ENCODE results near the gene INSL4.

The INSL4 gene

DNA sequence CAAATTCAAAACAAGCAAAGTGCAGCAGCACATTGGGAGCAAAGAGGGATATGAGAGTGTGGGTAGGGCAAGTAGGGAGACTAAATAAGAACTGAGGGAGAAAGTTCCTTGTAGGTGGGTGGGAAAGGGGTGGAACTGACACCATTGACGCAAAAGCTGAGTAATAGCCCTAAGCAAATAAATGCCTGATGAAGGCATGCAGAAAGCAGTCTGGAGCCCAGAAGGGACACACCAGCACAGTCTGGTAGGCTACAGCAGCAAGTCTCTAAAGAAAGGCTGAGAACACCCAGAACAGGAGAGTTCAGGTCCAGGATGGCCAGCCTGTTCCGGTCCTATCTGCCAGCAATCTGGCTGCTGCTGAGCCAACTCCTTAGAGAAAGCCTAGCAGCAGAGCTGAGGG, at the start of gene INSL4:
Gene INSL4, plus strand, starts transcription at position 208 of the 400 bp plus-strand sequence. Its CDS starts 105 bp downstream, at position 313.
- no peak for DNase-seq

DNA sequence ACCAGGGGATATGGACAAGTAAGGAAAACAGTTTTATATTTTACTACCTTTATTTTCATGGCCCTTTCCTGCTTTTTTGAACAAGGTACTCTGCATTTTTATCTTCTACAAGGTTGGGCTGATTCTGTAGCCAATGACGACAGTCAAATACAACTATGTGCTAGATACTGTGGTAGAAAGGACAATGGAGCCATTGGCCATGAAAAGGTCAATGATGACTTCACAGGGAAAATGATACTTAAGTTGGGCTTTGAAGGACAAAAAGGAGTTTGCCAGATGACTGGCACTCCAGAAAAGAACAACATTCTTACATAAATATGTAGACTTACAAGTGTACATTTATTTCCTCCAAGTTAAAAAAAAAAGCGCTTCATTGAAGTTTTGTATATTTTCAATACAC, 46.4 kb upstream of the INSL4 start:
- DNase-seq, result no peak

DNA sequence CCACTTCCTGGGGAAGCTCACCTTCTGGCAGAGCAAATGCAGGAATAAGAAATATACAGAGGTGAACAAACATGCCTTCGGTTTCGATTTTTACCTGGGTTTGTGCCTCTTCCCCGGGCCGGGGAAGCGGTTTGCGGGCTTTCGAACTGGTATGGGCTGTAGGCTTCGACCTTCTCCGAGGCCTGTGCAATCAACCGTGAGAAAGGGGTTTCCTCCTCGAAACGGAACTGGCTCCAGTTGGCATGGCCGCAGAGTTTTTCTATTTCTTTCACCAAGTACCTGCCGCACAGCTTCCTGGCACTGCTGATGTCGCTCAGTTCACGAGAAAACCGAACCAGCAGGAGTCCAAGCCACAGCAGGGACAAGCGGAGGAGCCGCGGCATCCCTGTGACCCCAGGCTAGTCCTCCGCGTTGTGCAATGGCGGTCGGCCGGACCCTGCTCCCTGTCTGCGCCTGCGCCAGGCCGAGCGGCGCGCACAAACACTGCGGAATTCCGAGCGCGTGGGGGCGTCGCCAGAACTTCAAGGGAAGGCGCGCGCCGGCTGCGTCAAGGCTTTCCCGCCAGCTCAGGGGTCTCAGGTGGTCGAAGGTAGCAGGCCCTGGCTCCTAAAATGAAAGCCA, 45.9 kb upstream of the INSL4 start, which contains the start of gene INSL6:
Gene INSL6, minus strand, starts transcription at position 420 of the 621 bp plus-strand sequence. Its CDS starts 37 bp downstream, at position 383.
- no peak for DNase-seq

DNA sequence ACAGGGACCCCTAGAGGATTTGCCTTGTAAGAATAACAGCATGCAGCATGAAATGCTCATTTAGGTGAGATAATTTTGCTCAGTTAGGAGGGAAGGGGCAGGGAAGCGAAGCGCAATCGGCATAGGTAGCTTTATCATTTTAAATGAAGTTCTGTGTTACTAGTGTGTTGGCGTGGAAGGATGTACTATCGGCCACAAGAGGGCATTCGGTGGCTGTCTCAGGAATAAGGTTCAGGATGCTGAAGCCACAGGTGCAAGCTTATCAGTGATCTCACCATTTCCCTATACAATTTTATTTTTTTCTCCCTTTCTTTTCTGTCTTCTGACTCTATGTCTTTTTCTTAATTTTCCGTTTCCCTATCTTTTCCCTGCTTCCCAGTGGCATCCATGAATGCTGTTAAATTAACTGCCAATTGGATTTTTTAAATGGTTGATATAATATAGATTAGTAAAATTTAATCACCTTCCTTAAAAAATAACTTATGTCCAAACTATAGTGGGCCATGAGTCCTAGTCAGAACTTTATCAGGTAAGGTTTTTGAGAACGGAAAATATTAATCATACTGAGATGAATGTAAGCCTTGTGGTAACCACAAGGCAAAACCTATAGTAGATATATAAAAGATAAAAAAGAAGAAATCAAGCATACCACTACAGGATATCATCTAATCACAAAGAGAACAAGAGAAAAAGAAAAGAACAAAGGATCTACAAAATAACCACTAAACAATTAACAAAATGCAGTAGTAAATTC, 44.6 kb upstream of the INSL4 start:
- peak; percentile 7 to 28 for DNase-seq

DNA sequence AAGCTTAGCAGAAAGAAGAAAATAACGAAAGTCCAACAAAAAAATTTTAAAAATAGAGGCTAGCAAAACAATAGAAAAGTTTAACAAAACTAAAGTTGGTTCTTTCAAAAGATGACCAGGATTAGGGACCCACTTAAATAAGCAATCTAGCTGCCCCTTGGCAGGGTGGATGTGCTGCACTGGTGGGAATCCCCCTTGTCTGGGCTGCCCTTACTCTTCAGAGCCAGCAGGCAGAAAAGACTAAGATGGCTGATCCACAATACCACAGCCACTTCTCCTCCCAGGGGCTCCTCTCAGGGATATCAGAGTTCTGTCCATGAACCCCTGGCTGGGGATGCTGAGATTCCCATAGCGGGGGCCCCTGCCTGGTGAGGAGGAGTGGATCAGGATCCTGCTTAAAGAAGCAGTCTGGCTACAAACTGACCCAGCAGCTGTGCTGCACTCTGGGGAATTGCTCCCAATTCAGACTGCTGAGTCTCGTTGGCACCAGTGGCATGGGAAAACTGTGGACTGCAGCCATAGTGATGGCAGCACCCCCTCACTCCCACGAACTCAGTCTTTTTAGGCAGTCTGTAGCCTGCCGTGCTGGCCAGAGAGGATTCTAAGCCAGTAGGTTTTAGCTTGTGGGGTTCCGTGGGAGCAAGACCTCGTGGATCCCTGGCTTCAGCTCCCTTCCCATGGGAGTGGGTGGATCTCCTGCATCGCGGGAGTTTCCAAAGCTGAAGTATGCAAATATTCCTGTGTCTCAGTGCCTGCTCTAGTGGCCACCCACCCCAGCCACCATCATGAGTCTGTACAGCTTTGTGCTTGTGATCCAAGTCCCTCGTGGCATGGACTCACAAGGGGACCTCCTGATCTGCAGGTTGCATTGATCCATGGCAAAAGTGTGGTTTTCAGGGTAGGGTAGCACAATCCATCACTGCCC, 42.9 kb upstream of the INSL4 start:
- DNase-seq, result no peak

DNA sequence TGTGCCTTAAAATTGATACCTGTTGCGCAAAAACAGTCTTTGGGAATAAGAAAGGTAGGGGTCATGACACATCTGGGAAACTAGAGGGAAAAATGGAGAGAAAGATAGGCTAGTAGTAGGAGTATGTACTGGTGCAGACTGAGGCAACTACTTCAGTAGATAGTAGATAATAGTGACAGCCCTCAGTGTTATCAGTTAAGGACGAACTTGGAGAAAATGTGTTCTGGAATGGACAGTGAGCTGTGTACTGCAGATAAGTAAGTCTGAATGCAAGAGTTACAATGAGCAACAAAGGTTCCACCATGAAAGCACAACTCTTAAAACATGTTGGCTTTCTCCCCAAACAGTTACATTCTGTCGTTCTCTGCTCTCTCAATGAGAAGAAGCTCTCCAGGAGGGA, 39.2 kb upstream of the INSL4 start:
- DNase-seq, result no peak

DNA sequence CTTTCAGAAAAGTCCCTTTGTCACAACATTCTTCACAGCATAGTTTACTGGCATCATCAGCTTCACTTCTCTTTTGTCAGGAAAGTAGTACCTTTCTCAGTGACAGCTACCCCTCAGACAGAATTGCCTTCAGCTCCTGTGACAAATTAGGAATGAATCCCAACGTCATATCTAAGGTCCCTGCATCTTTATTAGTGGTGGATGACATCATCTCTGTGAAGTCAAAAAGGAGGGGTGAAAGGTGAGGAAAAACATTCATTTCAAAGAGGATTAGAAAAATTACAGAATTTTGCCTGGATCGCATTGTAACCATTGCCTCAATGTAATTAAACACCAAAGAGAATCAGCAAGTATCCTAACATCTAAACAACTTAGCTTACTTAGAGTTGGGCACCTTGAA, 37.9 kb upstream of the INSL4 start:
- DNase-seq, result no peak

DNA sequence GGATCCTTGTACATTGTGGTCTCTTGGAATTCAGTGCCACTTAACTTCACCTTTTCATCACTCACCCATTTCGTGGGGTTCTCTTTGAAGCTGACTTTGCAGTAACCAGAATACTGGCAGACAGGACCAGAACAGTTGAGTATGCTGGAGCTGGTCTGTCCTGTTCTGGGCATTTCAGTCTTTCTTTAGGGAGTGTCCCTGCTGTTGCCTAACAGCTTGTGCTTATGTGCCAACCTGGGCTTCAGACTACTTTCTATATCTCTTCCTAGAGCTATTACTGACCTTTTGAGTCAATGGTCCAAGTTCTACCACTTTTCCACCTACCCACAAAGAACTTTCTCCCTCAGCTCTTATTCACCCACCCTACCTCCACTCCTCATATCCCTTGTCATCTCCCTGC, 35.8 kb upstream of the INSL4 start:
- DNase-seq, result no peak

DNA sequence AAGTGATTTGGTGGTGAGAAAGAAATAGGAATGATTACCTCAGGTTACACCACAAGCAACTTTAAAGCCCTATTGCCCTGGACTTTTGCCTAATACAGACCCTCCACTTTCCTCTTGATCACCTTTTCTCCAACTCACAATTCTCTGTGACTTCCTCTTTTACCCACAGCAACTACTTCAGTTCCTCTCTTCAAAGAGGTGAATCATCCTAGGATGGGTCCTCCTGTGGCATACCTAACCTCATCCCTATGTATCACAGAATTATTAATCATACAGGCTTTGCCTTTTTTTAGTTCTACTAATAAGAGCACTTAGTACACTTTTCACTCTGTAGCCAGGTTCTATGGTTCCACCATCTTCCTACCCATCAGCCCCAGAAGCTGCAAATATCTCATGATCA, 26.1 kb upstream of the INSL4 start:
- DNase-seq, result no peak

DNA sequence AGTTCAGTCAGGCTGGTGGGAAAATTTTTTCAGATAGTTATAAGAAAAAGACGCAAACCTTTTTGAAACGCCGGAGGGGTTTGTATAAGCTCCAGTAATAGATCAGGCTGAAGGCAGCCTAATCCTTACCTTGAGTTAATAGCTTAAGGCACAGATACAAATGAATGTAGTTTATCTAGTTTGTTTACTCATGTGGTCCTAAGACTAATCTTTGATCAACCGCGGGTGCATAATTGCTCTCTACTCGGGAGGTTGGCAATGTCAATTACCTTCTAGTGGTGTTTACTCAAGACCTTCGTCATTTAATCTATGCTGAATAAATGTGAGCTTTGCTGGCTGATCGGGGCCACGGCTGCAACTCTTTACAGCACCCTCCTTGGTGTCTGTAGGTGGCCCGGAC, 665 bp upstream of the INSL4 start:
- peak in 1 of 2 experiments; percentile 6 for DNase-seq

DNA sequence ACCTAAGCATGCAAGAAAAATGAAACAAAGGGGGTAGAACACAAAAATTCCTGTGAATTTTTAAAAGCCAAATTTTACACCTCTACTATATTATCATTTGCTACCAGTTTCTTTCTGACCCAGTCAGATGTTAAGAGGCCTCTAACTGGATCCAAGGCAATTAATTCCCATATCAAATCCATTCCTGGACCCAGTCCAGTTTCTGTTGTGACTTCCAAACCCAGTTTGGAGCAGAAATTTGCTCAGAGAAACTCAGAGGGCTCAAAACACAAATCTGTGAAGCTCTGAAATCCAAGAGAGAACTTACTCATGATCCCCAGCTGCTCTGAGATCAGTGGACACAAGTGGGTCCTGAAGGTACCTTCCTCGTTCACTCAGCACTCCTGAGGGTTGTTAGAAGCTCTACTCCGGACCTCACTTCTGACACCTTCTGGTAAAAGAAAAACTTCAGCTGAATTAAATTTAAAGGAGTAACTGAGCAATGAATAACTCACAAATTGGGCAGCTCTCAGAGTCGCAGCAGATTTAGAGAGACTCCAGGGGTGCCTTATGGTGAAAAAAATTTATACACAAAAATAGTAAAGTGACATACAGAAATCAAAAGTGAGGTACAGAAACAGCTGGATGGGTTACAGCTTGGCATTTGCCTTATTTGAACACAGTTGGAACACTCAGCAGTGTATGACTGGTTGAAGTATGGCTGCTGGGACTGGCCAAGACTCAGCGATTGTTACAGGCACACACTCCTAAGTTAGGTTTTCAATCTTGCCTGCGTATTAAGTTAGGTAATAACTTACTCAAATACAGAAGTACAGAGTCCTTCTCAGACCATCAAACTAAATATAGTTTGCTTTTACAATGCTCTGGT, 32.4 kb downstream of the INSL4 start:
- DNase-seq, result no peak

DNA sequence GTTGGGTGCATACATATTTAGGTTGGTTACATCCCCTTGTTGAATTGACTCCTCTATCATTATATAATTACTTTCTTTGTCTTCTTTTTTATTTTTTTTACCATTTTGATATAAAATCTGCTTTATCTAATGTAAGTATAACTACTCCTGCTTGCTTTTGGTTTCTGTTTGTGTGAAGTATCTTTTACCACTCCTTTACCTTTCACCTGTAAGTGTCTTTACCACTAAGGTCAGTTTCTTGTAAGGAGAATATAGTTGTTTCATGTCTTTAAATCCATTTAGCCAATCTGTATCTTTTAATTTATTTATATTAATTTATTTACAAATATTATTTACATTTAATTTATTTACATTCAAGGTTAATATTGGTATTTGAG, 33.0 kb downstream of the INSL4 start:
- DNase-seq, result no peak

DNA sequence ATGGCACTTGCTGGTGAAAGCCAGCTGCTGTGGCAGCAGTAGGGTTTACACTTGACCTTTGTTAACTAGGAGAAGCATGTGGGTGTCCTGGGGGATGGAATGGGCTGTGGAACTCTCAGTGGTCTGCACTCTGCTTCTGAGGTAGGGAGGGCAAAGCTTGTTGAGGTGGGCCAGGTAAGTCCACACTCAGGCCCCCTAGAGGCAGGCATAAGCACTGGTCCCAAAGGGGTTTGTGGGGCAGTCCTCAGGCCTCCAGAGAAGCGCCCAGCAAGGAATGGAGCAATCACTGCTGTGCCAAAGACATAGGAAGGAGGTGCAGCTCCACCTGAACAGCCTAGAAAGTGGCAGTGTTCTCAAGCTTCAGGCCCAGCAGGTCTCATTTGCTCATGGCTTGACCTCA, 34.7 kb downstream of the INSL4 start:
- no peak for DNase-seq

DNA sequence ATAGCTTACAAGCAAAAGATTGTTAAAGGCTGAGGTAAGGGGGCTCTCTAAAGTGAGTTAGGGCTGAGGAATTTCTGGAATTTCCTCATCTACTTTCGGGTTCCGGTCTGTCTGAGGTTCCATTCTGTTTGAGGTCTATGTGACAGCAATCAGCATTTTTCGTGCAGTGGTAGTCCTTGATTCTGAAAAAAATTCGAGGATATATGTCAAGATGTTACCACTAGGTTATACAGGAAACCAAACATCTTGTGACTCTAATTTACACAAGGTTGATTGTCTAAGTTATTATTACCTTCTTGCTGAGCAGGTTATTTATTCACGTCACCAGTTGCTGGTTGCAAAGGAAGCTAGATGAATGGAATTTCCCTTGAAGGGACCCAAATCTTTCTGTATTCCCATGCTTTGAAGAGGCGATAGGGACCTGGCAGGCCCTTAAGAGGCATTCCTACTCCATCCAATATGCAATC, 38.1 kb downstream of the INSL4 start:
- no peak for DNase-seq

DNA sequence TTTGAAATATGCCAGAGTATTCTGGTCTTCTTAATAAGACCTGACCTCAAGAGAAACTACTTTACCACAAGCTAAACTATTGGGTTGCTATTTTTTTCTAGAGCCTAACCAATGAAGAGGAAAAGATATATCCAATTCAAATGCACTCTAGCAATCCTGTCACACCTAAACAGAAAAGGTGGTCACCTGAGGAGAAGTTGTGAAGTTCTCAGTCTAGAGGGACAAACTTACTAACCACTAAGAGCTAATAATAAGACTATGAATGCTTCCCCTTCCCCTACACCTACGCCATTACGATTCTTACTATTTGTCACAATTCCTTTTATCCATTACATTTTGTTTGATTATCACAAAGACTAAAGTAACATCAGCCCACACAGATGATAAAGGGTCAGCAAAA, 43.6 kb downstream of the INSL4 start:
- no peak for DNase-seq

DNA sequence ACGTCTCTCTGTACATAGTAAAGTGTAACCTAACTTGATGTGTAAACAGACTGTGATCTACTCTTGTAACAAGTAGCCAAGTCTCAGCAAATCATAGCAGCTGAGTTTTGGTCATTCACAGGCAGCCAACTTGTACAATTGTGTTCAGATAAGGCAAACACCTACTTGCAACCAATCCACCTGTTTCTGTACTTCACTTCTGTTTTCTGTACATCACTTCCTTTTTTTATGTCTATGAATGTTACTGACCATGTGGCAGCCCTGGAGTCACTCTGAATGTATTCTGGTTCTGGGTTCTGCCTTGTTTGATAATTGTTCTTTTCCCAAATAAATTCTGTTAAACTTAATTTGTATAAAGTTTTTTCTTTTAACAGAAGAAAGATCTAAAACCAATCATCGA, 47.3 kb downstream of the INSL4 start:
- no peak for DNase-seq

Measured in NCI-H2081 (cell line).